Measurements from ENCODE around the gene MFSD2A. TPM values are rescaled to one million over a fixed set of nuclear protein-coding genes. Genes with fewer than 3 reads are reported as not detected.
A peak's percentile ranks its signal among the peaks of the same experiment; 100 is the strongest.

The MFSD2A gene
- total and polyA plus RNA-seq, 9 of the 15 experiments (the other 6 are each of a cell fraction or from before 2014, with no cell fraction given) = 0.06 to 0.40 (median 0.15) TPM; not detected in 4

GRCh38 chr1:39955547-39956539 lies 898 bp downstream of the MFSD2A start:
- DNase-seq (ENCODE audit: extremely low read depth in 1 of 4, low spot score in 3 of 4) = no peak
- H3K9me1 ChIP-seq (ENCODE audit: control insufficient read depth, insufficient read depth, low read length) = no peaks in the 10 kb centered on the region
- WGBS (ENCODE audit: insufficient coverage, low coverage, missing lambda C conversion rate) = 11% methylated on average over 32 of the region's 36 CpGs
- no peak for FAIRE-seq
- H3K79me2 ChIP-seq (ENCODE audit: control insufficient read depth, insufficient read depth, low read length) = no peaks in the 10 kb centered on the region
- no peak overlapping the region; the same call in 1 of the 2 replicates for H2AFZ ChIP-seq (ENCODE audit: low read depth, low read length)
- CTCF ChIA-PET (ENCODE audit: low intra/inter-chr PET ratio) = no interaction called here
- no peak overlapping the region for H3K27ac ChIP-seq (ENCODE audit: extremely low read depth, low read depth, low read length)
- no peak overlapping the region for H3K4me2 ChIP-seq (ENCODE audit: insufficient read depth, low read length)
- no peak; the same call in 2 of the 3 replicates for ATAC-seq
- POLR2A ChIA-PET = interaction anchor here (0.5 to 1.9 kb wide), 6 partner anchors 9 to 389 kb away, joined by 3 to 4 read pairs (median 3); no protein-coding TSS in a partner anchor
- H3K9me3 ChIP-seq (replicated peaks; ENCODE audit: control insufficient read depth, insufficient read depth, low read depth, low read length) = no peaks in the 10 kb centered on the region
- H3K9ac ChIP-seq (ENCODE audit: insufficient read depth in 1 of 2, low read depth in 2 of 2, low read length in 2 of 2) = peak overlapping the region in 1 of 2 experiments; percentile 72; a peak in 2 of 4 replicates
- TF ChIP-seq USF2 (CRISPR knock-in tag; IDR thresholded peaks at IDR 0.05) = 0 out of 2 replicates have a peak, but pooled peaks have one; percentile 21
- TF ChIP-seq ZFP91 (CRISPR knock-in tag; IDR thresholded peaks at IDR 0.05) = peak; percentile 91
- TF ChIP-seq ZNF511 (CRISPR knock-in tag; IDR thresholded peaks at IDR 0.05) = 0 out of 2 replicates have a peak, but pooled peaks have one; percentile 26
- TF ChIP-seq FUS (optimal IDR thresholded peaks at IDR 0.05; ENCODE audit: low read depth, low read length) = no peak
- peak; percentile 49 for TF ChIP-seq EGR1 (conservative IDR thresholded peaks at IDR 0.05)
- no peak for TF ChIP-seq MEF2D (tag; conservative IDR thresholded peaks at IDR 0.05; ENCODE audit: low read depth)
- no peak for TF ChIP-seq KDM5B (IDR thresholded peaks at IDR 0.05; ENCODE audit: insufficient replicate concordance, low read depth, low read length)
- TF ChIP-seq ZBTB5 (IDR thresholded peaks at IDR 0.05) = no peak
- no peak for TF ChIP-seq FOXM1 (IDR thresholded peaks at IDR 0.05; ENCODE audit: low read depth)
- no peak for TF ChIP-seq FOXM1 (CRISPR knock-in tag; IDR thresholded peaks at IDR 0.05; ENCODE audit: low read depth)
- H3K27me3 ChIP-seq (ENCODE audit: control insufficient read depth in 2 of 2, insufficient read depth in 2 of 2, low read length in 2 of 2) = peaks cover 39 to 57% of the 10 kb centered on the region in 2 experiments
- H3K36me3 ChIP-seq (ENCODE audit: control insufficient read depth, insufficient read depth, low read length) = no peaks in the 10 kb centered on the region
- H4K20me1 ChIP-seq (replicated peaks; ENCODE audit: control insufficient read depth, insufficient read depth, low read length) = no peaks in the 10 kb centered on the region
- in situ Hi-C loops (cut with MboI) = no loop called here
- peaks cover 0 to 22% of the 10 kb centered on the region in 2 experiments; a peak in 3 of 5 replicates for H3K4me1 ChIP-seq (replicated peaks in 1 of 2; ENCODE audit: control insufficient read depth in 2 of 2, insufficient read depth in 2 of 2, low read length in 2 of 2)
- H3K4me3 ChIP-seq = no peak overlapping the region
- BruUV-seq (replicated peaks) = no TSS peak
- intact Hi-C loops (cut with micrococcal nuclease) = no loop called here

Data from K562 (cell line).